Stomach (tissue), 9 donors: ENCODE measurements around the gene HDGF. TPM values are rescaled to one million over a fixed set of nuclear protein-coding genes. Genes with fewer than 3 reads are reported as not detected.

Source experiments
- DNase-seq, 2 donors: peaks; one replicate each; pipeline versions ENCODE4 v3.0.0 to v3.0.0-alpha.2; 2013 to 2019
- H3K27ac ChIP-seq, 5 donors: fragments of 200-600 bp in 4 of 5; sonication (generic) in 4 of 5; one replicate each; pipeline ENCODE4 v1.5.1; 2013 to 2019; ENCODE audit warnings: mild to moderate bottlenecking in 1 of 5, moderate library complexity in 1 of 5
- H3K27me3 ChIP-seq, 3 donors: fragments of 200-600 bp; sonication (generic); one replicate each; pipeline ENCODE4 v1.5.1; 2017 to 2019; ENCODE audit warnings: mixed run types in 1 of 3
- H3K36me3 ChIP-seq, 4 donors: fragments of 200-600 bp; sonication (generic); 1 replicate in 3 of 4; 2 replicates in 1 of 4; pipeline ENCODE4 v1.5.1; 2016 to 2019
- H3K4me1 ChIP-seq, 4 donors: fragments of 200-600 bp; sonication (generic); one replicate each; pipeline ENCODE4 v1.5.1; 2016 to 2019
- H3K4me3 ChIP-seq, 4 donors: fragments of 200-600 bp; sonication (generic) in 3 of 4; one replicate each; pipeline ENCODE4 v1.5.1; 2016 to 2019; ENCODE audit warnings: mild to moderate bottlenecking in 1 of 4
- H3K9me3 ChIP-seq, 4 donors: fragments of 200-600 bp; sonication (generic); one replicate each; pipeline ENCODE4 v1.5.1; 2016 to 2019
- CTCF ChIP-seq, 7 experiments: fragments of 450-650 bp in 4 of 7; fragments of 200-600 bp in 3 of 7; sonication (generic) in 3 of 7; IDR thresholded peaks; one replicate each; pipeline ENCODE4 v1.5.1; 2016 to 2019; ENCODE audit warnings: antibody characterized with exemption in 7 of 7, control low read depth in 2 of 7, mild to moderate bottlenecking in 1 of 7
- EP300 ChIP-seq: sonication (generic); formaldehyde crosslinking; IDR thresholded peaks from one replicate; pipeline ENCODE4 v1.6.1; 2017; ENCODE audit warnings: antibody characterized with exemption
- POLR2A ChIP-seq, 4 donors: fragments of 450-650 bp; IDR thresholded peaks; one replicate each; pipeline ENCODE4 v1.6.1; 2016; ENCODE audit warnings: antibody characterized with exemption in 4 of 4, control low read depth in 2 of 4, mild to moderate bottlenecking in 1 of 4, moderate library complexity in 1 of 4
- POLR2AphosphoS5 ChIP-seq, 3 donors: sonication (generic); formaldehyde crosslinking; IDR thresholded peaks; one replicate each; pipeline ENCODE4 v1.6.1; 2016; ENCODE audit warnings: antibody characterized with exemption in 3 of 3
- WGBS, 5 donors: extraction: QIAGEN DNeasy Blood & Tissue Kit in 3 of 5; methylation state at CpG; one replicate each; pipeline versions ENCODE4 v1.1.5 to v1.1.7; 2013 to 2018; 5-methylcytosine and 5-hydroxymethylcytosine counted together
- intact Hi-C: fragments of 100-400 bp; cut with DNase I; formaldehyde crosslinking; loops from one replicate; pipeline ENCODE4 v1.15.1; 2023; ENCODE audit warnings: low total_unique reads
- polyA plus RNA-seq, 3 donors: library from polyadenylated mRNA; stranded (reverse); fragments of 200-250 nt; gene quantifications; one replicate each; pipeline ENCODE4 v1.2.3, GENCODE V29; 2013
- total RNA-seq, 5 donors: library from RNA; depleted of rRNA; stranded (reverse); fragments of >200 nt; gene quantifications; one replicate each; pipeline versions ENCODE4 v1.1.0 to v1.2.3, GENCODE V29; 2014 to 2016
- donor health status: healthy with polysubstance abuse.
- donor health status: Bipolar disorder and iron deficiency.
- donor health status: healthy.

HDGF gene
- total and polyA plus RNA-seq, 8 donors: 81.7 to 214 (median 161) TPM

- 85 to 100% (median 93%) methylated on average over 2 of the region's 2 CpGs for WGBS, 5 donors
Measured at GRCh38 chr1:156788136-156788535, 36.7 kb upstream of the HDGF start.

GRCh38 chr1:156786640-156787039 is 35.2 kb upstream of the HDGF start:
- no peaks in the 10 kb centered on the region for H3K9me3 ChIP-seq

More at GRCh38 chr1:156788136-156788535, 36.7 kb upstream of the HDGF start:
- no peak overlapping the region for H3K27ac ChIP-seq
- H3K36me3 ChIP-seq: peaks cover 63 to 97% (median 91%) of the 10 kb centered on the region in 4 donors
- DNase-seq: no peak
- no peaks in the 10 kb centered on the region for H3K27me3 ChIP-seq
- no peak for TF ChIP-seq CTCF (IDR thresholded peaks at IDR 0.05)
- no peak for TF ChIP-seq EP300
- TF ChIP-seq POLR2A (IDR thresholded peaks at IDR 0.05): no peak
- TF ChIP-seq POLR2AphosphoS5 (IDR thresholded peaks at IDR 0.05): no peak
- no peaks in the 10 kb centered on the region for H3K4me1 ChIP-seq
- H3K9me3 ChIP-seq: no peaks in the 10 kb centered on the region
- intact Hi-C loops: no loop called here
- H3K4me3 ChIP-seq: no peak overlapping the region

GRCh38 chr1:156785458-156785857 is 34.0 kb upstream of the HDGF start:
- H3K36me3 ChIP-seq: peaks cover 44 to 85% (median 83%) of the 10 kb centered on the region in 4 donors
- H3K27ac ChIP-seq: no peak overlapping the region
- intact Hi-C loops: no loop called here
- H3K4me1 ChIP-seq: peaks cover 0 to 15% (median 10%) of the 10 kb centered on the region in 4 donors
- no peak for TF ChIP-seq EP300
- no peak for TF ChIP-seq CTCF (IDR thresholded peaks at IDR 0.05)
- no peak for TF ChIP-seq POLR2AphosphoS5 (IDR thresholded peaks at IDR 0.05)
- TF ChIP-seq POLR2A (IDR thresholded peaks at IDR 0.05): no peak
- no peaks in the 10 kb centered on the region for H3K27me3 ChIP-seq
- H3K4me3 ChIP-seq: no peak overlapping the region
- no peak for DNase-seq
- WGBS, 5 donors: 82 to 97% (median 90%) methylated on average over 6 of the region's 6 CpGs
- H3K9me3 ChIP-seq: no peaks in the 10 kb centered on the region

More at GRCh38 chr1:156786640-156787039, 35.2 kb upstream of the HDGF start:
- no peak for DNase-seq
- H3K4me3 ChIP-seq: no peak overlapping the region
- TF ChIP-seq POLR2AphosphoS5 (IDR thresholded peaks at IDR 0.05) (no peak), CTCF (IDR thresholded peaks at IDR 0.05) (no peak), POLR2A (IDR thresholded peaks at IDR 0.05) (no peak), EP300 (no peak)
- H3K27me3 ChIP-seq: no peaks in the 10 kb centered on the region
- peaks cover 0 to 10% (median 6%) of the 10 kb centered on the region in 4 donors for H3K4me1 ChIP-seq
- 77 to 97% (median 92%) methylated on average over 10 of the region's 10 CpGs for WGBS, 5 donors
- peaks cover 49 to 97% (median 91%) of the 10 kb centered on the region in 4 donors for H3K36me3 ChIP-seq
- intact Hi-C loops: no loop called here
- no peak overlapping the region for H3K27ac ChIP-seq

- intact Hi-C loops: no loop called here
- H3K4me1 ChIP-seq: peaks cover 7 to 34% (median 24%) of the 10 kb centered on the region in 4 donors
- no peak overlapping the region for H3K4me3 ChIP-seq
- peaks cover 25 to 55% (median 50%) of the 10 kb centered on the region in 4 donors for H3K36me3 ChIP-seq
- TF ChIP-seq POLR2A (IDR thresholded peaks at IDR 0.05) (no peak), POLR2AphosphoS5 (IDR thresholded peaks at IDR 0.05) (no peak), CTCF (IDR thresholded peaks at IDR 0.05) (no peak), EP300 (no peak)
- H3K27ac ChIP-seq: no peak overlapping the region
- no peak for DNase-seq
- no peaks in the 10 kb centered on the region for H3K27me3 ChIP-seq
- H3K9me3 ChIP-seq: no peaks in the 10 kb centered on the region
Measured at GRCh38 chr1:156781585-156782186, 30.2 kb upstream of the HDGF start.
